ENCODE data around the gene MYO18B. TPM values are rescaled to one million over a fixed set of nuclear protein-coding genes. Genes with fewer than 3 reads are reported as not detected.

The MYO18B gene
- total RNA-seq, 2 donors from 2014 or later = 0.11 TPM; not detected in 1

DNA sequence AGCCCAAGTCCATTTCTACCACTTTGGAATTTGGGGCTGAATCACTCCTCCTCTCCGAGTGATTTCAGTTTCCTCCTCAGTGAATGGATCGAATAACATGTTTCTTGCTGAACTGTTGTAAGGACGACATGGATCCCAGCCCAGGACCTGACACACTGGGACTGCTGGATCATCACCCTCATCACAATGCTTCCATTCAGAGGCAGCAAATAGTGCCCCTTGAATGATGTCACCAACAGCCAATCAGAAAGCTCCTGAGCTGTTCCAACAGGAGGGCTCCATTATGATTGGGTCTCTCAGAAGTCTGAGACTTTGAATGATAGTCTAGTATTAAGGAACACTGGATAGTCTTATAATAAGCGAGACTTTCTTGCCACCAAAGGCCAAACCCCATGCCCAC is 158.9 kb downstream of the MYO18B start:
- Histone ChIP-seq H3K9ac (ENCODE audit: low read depth in 2 of 2, low read length in 2 of 2) (no peak overlapping the region), H3K27ac (no peak overlapping the region), H3K4me3 (no peak overlapping the region), H3K27me3 (no peaks in the 10 kb centered on the region), H3K4me1 (no peaks in the 10 kb centered on the region), H3K9me3 (no peaks in the 10 kb centered on the region), H3K36me3 (no peaks in the 10 kb centered on the region)
- TF ChIP-seq, protein P1, sequence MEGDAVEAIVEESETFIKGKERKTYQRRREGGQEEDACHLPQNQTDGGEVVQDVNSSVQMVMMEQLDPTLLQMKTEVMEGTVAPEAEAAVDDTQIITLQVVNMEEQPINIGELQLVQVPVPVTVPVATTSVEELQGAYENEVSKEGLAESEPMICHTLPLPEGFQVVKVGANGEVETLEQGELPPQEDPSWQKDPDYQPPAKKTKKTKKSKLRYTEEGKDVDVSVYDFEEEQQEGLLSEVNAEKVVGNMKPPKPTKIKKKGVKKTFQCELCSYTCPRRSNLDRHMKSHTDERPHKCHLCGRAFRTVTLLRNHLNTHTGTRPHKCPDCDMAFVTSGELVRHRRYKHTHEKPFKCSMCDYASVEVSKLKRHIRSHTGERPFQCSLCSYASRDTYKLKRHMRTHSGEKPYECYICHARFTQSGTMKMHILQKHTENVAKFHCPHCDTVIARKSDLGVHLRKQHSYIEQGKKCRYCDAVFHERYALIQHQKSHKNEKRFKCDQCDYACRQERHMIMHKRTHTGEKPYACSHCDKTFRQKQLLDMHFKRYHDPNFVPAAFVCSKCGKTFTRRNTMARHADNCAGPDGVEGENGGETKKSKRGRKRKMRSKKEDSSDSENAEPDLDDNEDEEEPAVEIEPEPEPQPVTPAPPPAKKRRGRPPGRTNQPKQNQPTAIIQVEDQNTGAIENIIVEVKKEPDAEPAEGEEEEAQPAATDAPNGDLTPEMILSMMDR (IDR thresholded peaks at IDR 0.05) = no peak
- intact Hi-C loops (cut with DNase I) = no loop called here
- no peak for DNase-seq

DNA sequence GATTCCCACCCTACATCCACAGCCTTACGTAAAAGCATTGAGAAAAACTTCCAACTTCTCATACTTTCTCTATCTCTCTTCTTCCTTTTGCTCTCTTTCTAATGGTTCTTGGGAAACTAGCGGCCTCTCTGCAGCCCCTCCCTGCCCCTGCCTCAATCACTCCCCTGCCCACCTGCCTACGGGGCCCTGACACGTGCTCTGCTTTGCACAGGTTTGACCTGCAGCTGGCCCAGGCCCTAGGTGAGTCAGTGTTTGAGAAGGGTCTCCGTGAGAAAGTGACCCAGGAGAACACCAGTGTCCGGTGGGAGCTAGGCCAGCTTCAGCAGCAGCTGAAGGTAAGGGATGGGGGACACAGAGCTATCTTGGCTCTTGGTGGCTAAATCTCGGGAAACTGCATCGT is 160.4 kb downstream of the MYO18B start:
- Histone ChIP-seq H3K27ac (no peak overlapping the region), H3K27me3 (no peaks in the 10 kb centered on the region), H3K36me3 (no peaks in the 10 kb centered on the region), H3K9ac (ENCODE audit: low read depth in 2 of 2, low read length in 2 of 2) (no peak overlapping the region), H3K4me3 (no peak overlapping the region), H3K4me1 (no peaks in the 10 kb centered on the region), H3K9me3 (no peaks in the 10 kb centered on the region)
- intact Hi-C loops (cut with DNase I) = no loop called here
- TF ChIP-seq, protein P1 (IDR thresholded peaks at IDR 0.05) = no peak
- no peak for DNase-seq

DNA sequence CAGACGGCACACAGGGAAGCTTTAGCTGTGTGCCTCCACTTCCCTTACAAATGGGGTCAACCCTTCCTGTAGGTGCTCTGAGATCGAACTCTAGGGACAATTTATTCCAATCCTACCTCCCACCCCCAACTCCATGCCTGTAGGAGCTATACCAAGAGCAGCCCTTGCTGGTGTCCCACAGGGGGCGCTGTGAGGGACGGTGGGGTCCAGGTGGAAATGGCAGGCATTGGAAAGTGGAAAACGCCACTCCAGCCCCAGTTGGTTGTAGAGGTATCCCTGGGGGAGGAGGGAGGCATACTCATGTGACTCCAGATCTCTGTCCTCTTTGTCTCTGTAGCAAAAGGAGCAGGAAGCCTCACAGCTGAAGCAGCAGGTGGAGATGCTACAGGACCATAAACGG is 161.3 kb downstream of the MYO18B start:
- no peaks in the 10 kb centered on the region for H3K36me3 ChIP-seq
- no peaks in the 10 kb centered on the region for H3K27me3 ChIP-seq
- TF ChIP-seq, protein P1 (IDR thresholded peaks at IDR 0.05) = no peak
- no peak overlapping the region for H3K9ac ChIP-seq (ENCODE audit: low read depth in 2 of 2, low read length in 2 of 2)
- H3K4me1 ChIP-seq = no peaks in the 10 kb centered on the region
- intact Hi-C loops (cut with DNase I) = no loop called here
- H3K4me3 ChIP-seq = no peak overlapping the region
- no peak overlapping the region for H3K27ac ChIP-seq
- no peaks in the 10 kb centered on the region for H3K9me3 ChIP-seq
- no peak for DNase-seq

DNA sequence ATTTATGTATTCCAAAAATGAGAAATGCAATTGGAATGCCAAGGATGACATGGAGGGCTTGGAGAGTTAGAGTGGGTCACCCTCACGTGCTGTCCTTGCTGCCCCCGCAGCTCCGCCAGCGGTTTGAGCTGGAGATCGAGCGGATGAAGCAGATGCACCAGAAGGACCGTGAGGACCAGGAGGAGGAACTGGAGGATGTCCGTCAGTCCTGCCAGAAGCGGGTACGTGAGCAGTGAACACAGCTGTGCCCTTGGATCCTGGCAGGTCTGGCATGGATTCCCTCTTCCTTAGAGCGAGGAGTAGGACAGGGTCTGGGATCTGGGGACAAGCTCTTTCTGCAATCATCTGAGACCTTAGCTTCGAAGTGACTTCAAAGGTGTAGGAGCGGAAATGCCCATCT is 166.2 kb downstream of the MYO18B start:
- TF ChIP-seq, protein P1 (IDR thresholded peaks at IDR 0.05) = no peak
- Histone ChIP-seq H3K9ac (ENCODE audit: low read depth in 2 of 2, low read length in 2 of 2) (no peak overlapping the region), H3K4me3 (no peak overlapping the region), H3K36me3 (no peaks in the 10 kb centered on the region), H3K9me3 (no peaks in the 10 kb centered on the region), H3K27ac (no peak overlapping the region), H3K27me3 (no peaks in the 10 kb centered on the region), H3K4me1 (no peaks in the 10 kb centered on the region)
- DNase-seq = no peak
- intact Hi-C loops (cut with DNase I) = no loop called here

DNA sequence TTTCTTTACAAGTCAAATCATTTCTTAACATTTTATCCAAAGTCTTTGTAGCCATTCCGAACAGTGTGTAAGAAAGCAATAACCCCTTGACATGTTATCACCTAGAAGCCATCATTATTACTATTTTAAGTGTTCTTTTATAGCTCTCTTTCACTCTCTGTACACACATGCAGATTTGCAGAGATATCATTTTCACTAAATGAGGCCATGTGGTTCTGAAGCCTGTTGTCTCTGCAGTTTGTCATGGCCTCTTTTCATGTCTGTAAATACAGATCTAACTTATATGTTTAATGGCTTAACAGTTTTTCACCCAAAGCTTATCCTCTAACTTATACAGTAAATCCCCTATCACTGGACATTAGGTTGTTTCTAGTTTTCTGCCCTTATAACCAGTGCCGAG is 166.8 kb downstream of the MYO18B start:
- Histone ChIP-seq H3K9me3 (no peaks in the 10 kb centered on the region), H3K27me3 (no peaks in the 10 kb centered on the region), H3K27ac (no peak overlapping the region), H3K4me1 (no peaks in the 10 kb centered on the region), H3K9ac (ENCODE audit: low read depth in 2 of 2, low read length in 2 of 2) (no peak overlapping the region), H3K36me3 (no peaks in the 10 kb centered on the region), H3K4me3 (no peak overlapping the region)
- DNase-seq = no peak
- TF ChIP-seq, protein P1 (IDR thresholded peaks at IDR 0.05) = no peak
- intact Hi-C loops (cut with DNase I) = no loop called here

All from colonic mucosa (tissue), 4 donors.